IPS DF 19.7 (cell line): ENCODE measurements around the gene SCN4B.

ENCODE experiments used
- DNase-seq: peaks from one replicate; pipeline ENCODE4 v3.0.0-alpha.2; 2013; ENCODE audit warnings: low read depth, low spot score

The SCN4B gene

DNA sequence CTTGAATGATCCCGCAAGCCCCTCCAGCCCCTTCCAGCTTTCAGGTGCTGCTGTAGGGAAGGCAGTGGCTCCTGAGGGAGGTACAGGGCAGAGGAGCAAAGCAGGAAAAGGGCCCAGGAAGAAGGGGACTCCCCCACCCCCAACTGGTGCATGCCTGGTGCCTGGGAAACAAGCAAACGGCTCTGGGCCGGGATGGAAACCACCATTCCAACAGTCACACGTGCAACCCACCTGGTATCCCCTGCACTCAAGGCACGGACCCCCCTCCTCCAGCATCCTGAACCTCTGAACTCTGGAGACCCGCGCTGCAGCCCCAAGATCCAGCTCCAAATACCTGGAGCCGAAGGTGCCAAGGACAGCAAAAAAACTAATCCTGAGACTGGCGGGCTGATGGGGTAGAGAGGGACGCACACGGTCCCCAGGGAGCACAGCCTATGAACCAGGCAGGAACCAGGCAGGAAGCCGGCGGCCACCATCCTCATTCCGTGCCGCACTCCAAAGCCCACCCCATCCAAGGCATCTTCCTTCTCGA, 537 bp downstream of the SCN4B start:
- no peak for DNase-seq

DNA sequence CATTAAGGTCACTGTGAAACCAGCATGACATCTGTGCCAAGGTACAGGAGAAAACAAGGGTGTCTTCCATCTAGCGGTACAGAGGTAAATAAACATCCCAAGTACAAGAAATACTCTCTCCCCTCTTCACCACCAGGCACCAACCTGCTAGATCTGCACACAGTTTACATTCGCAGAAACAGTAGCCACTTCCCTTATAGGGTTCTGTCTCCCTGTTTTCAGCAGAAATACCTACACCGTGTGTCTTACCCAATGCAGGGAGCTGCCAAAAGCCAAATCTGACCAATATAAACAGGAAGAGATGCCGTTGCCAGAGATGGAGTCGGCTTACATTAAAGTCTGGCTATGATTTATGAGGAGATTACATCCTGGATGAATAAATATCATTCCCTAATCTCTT, 1.2 kb downstream of the SCN4B start:
- no peak for DNase-seq

DNA sequence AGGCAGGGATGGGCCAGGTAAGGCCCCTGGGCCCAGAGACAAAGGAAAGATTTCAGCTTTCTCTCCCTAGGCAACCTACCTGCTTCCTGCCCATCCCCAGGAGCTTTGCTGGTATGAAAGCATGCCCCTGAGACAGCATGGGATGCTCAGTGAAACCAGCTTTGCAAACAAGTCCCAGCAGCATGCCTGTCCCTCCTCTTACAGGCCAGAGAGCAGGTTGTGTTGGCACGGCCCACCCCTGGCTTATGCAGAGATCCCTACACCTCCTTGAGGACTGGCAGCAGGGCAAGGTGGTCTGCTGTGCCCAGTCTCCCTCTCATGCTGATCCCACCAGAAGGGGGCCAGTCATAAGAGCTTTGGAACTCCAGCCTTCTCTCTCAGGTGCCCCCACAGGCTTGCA, 3.1 kb downstream of the SCN4B start:
- no peak for DNase-seq

DNA sequence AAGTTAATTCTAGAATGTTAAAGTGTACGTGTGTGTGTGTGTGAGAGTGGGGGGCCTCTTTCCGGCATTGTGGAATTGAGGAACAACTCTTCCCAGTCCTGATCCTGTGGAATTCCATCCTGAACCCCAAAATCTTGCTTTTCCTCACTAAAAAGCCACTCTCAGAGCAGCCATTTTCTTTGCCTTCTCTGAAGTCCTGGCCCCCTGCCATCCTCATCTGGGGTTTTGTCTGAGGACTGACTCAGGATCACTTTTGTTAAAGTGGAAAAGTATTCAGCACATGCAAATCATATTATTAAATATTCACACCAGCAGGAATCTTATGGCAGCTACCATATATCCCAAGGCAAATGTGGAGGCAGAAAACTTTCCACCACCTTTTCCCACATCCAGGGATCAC, 3.8 kb downstream of the SCN4B start:
- DNase-seq, result no peak

- DNase-seq, result no peak
These were observed 4.4 kb downstream of the SCN4B start for GRCh38 chr11:118148240-118148639.

DNA sequence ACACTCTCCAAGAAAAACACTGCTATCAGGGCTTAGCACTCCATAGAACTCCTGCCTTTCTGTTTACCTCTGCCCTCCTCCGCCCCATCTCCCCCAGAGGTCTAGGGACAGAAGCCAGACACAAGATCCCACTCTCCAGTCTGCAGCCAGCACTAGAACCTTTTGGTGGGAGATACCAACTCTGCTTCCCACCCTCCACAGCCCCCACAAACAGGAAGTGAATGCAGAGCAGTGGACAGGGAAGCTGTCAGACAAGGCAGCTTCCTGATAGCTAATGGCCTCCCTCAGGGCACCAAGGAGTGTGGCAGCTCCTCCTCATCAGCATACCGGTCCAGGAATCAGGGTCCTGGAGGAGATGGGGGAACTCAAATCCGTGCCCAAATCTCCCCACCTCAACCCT, 5.1 kb downstream of the SCN4B start:
- no peak for DNase-seq

DNA sequence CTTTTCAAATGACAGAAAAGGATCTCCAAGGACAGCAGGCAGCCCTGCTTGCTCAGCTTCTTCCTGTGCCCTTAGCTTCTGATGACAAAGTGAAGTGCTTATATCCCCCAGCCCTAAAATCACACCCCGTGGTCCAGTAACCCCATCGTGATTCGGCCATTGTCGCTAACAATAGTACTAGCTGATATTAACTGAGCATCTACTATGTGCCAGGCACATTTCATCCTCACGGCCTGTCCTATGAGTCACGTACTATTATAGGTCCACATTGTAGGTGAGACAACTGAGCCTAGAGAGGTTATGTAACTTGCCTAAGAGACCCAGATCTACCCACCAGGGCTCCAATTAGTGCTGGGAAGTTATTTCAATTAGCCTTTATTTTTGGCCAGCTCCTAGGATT, 6.1 kb downstream of the SCN4B start:
- no peak for DNase-seq

DNA sequence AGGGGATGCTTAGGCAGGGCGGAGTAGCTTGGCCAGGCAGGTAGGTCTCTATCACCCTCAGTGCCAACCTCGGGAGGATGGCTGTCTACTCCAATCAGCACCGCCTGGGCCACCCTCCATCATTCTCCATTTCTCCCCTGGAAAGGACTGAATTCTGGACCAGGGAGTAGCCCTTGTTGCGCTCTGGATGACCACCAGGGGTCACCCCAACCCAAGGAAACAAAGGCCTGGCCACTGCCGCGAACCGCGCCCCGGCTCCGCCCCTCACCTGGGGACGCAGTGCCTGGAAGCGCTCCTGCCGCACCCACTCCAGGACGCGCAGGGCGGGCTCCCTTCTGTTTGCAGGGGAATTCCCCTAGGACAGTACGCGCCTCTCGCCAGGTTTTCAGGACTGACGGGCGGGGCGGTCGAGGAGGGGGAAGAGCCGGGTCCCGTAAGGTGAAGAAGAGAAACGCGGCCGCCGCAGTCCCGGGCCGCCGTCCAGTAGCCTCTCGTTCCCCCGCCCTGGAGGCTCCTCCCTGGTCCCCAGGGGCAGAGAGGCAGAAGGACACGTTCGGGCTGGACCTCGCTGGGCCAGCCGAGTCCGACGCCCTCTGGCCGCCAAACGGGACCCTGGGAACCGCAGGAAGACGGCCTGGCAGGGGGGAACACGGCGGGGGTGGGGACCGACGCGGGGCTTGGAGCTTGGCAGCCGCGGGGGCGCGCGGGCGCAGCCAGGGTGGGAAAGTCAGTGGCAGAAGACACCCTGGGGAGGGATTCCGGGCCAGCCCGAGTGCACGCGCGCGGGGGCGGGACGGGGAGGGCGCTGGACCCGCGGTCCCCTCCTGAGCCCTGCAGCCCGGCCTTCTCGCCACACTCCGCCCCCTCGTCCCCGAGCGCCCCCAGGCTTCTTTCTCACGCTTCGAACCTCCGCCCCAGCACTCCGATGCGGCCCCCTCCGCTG, 7.1 kb downstream of the SCN4B start:
- DNase-seq, result no peak

DNA sequence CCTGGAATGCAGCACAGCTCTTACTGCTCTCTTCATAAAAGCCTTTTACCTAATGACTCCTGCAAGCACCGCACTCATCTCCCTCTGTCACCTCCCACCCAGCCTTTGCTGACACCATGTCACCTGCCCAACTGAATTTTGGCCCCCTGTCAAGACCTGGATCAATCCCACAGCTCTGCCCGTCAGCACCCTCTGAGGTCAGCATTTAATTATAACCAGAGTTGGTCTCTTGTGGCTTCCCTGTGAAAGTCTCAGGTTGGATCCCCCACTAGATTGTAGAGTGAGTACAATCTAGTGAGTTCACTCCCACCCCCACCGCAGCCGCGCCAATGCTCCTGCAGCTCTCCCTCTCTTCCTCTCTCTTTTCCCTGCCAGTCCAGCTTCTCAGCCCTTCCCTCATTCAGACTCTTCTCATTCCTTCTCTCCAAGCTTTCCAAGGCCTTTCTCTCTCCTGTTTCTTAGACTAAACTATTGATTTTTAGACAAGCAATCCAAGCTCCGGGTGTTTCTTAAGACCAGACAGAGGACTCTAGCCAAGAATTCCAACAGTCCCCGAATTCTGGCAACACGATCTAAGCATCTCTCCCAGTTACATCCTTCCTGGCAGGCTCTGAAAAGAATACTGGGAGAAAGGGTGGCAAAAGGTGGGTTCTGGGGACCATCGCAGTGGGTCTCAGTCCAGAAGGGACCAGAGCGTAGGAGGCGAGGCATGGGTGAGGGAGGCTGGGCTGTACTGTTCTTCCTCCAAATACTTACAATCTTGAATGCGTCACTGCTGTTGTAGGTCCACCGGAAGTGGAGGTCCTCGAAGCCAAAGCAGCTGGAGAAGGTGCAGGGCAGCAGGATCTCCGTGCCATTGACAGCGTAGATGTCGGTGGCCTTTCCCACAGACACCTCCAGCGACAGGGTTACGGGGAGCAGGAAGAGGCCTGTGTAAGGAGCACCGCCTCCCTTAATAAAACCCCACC, 8.0 kb downstream of the SCN4B start:
- no peak for DNase-seq

DNA sequence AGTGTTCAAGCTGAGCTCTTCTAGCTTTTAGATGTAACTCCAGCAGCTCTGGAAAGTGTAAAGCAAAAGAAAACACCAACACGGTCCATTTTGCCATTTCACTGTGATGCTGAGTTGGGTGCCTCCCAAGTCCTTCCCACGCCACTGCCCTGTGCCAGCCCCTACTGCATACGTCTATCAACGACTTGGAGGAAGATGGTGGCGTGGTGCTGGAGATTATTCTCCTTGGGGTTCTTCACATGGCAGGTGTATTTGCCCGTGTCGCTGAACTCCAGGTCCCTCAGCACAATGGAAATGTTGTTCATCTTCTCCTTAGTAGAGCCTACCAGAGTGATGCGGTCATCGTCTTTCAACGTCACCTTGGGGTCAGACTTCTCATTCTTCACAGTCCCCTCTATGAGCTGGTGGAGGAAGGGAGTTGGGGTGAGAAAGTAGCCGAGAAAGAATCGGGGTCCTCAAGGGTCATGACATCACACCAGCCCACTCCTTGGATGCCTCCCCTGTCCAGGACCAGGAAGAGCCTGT, 8.9 kb downstream of the SCN4B start:
- DNase-seq, result no peak

- DNase-seq, result no peak
These were observed 9.8 kb downstream of the SCN4B start for GRCh38 chr11:118142809-118143208.

- DNase-seq, result no peak
These were observed 10.5 kb downstream of the SCN4B start for GRCh38 chr11:118142081-118142480.

DNA sequence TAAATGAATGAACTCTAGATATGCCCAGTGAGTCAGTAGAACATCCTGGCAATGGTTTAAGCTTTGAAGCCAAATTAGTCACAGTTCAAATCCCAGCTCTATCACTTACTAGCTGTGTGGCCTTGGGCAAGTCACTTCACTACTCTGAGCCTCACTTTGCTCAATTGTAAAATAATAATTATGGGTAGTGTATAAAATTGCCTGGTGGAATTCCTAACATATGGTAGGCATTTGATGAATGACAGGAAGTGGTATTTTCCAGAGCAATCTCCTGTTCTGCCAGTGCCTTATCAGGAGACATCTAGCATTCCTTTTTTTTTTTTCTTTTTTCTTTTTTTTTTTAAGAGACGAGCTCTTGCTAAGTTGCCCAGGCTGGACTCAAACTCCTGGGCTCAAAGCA, 13.0 kb downstream of the SCN4B start:
- no peak for DNase-seq

DNA sequence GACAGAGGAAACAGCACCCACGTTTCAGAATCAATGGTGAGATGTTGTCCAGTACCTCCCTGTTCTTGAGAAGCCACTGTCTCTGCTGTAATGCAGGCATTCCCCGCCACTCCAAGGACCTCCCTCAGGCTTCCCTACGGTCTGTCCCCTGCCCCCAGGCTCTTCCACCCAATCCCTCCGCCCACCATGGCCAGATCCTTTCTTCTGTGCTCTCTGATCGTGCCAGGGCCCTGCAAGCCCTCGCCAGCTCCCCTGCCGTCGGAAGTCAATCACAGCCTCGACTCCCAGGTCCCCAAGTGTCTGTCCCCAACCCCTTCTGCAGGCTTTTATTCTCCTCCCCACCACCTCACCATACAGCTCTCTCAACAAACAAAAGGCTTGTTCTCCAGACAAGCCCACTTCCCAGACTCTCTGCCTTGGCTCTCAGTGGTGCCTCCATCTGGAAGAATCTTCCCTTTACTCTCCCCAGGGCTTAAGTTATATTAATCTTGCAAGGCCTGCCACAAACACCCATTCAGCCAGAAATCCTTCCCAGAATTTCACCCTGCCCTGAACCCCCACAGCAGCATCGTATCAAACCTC, 13.7 kb downstream of the SCN4B start:
- DNase-seq, result no peak

GRCh38 chr11:118136801-118137200, 15.8 kb downstream of the SCN4B start:
- no peak for DNase-seq

GRCh38 chr11:118136341-118136740, 16.3 kb downstream of the SCN4B start:
- DNase-seq, result no peak

DNA sequence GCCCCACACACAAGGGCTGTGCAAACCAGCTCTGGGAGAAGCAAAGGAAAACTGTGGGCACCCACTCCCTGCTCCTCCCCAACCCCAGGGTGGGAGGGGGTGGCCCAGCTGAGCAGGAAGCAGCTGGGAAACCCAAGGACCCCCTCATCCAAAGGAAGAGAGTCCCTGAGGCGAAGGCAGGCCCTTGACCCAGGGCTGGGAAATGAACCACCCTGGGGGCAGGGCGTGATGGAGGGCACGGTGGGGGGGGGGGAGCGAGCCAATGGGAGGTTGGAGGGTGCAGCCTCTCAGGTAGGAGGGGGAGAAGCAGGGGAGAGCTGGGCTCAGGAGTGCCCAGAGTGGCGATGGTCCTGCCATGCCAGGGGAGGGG, 16.8 kb downstream of the SCN4B start:
- no peak for DNase-seq

DNA sequence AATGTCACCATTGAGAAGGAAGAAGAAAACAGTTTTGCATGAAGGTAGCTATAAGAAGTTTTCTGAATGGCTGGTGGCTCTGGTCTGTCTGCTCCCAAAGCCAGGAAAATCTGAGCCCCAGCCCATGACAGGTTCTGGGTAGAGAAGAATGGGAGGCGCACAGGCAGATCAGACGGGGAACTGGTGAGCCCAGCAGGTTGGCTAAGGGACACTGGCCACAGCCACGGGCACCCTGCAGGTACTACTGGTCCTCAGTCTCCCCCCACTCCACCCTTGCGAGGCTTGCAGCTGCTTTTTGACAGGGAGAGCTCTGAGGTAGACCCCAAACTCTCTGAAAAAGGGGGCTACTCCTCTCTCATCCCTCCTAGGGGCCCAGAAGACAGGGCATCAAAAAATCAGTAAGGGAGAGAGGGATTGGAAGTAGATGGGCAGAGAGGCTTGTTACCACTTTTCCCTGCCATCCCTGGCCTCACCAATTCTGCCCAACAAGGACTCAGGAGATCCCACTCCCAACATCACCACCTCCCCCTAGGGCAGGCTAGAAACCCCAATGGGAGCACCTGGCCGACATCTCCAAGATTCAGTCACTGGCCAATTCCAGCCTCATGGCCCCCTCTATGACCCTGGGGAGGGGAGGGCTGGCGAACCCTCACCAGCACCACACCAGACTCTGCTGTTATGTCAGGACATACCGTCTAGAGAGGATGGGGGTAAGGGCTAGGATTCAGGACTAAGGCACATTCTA, 17.4 kb downstream of the SCN4B start:
- no peak for DNase-seq

- no peak for DNase-seq
These were observed 18.8 kb downstream of the SCN4B start for GRCh38 chr11:118133816-118134215.

GRCh38 chr11:118132385-118133151, 20.1 kb downstream of the SCN4B start:
- no peak for DNase-seq
